Breast epithelium (tissue), 3 donors: ENCODE data around the gene NAV2.

ENCODE experiments used
- CTCF ChIP-seq, 3 donors: fragments of 450-650 bp; IDR thresholded peaks; one replicate each; pipeline ENCODE4 v1.5.1; 2016 to 2017; ENCODE audit warnings: antibody characterized with exemption in 3 of 3, mild to moderate bottlenecking in 3 of 3, moderate library complexity in 3 of 3
- POLR2A ChIP-seq: fragments of 450-650 bp; IDR thresholded peaks from one replicate; pipeline ENCODE4 v1.6.1; 2016; ENCODE audit warnings: antibody characterized with exemption, mild to moderate bottlenecking, moderate library complexity
- POLR2AphosphoS5 ChIP-seq, 3 donors: sonication (generic); formaldehyde crosslinking; IDR thresholded peaks; one replicate each; pipeline ENCODE4 v1.6.1; 2017; ENCODE audit warnings: antibody characterized with exemption in 3 of 3

GRCh38 chr11:19768197-19768596, 55.6 kb downstream of the NAV2 start:
- no peak for TF ChIP-seq CTCF (IDR thresholded peaks at IDR 0.05)
- TF ChIP-seq POLR2A, result no peak
- TF ChIP-seq POLR2AphosphoS5 (IDR thresholded peaks at IDR 0.05), result no peak
